ENCODE measurements around the gene ITGAD.

- TF ChIP-seq YY1 (IDR thresholded peaks at IDR 0.05; ENCODE audit: low read depth) (no peak), EP300 (IDR thresholded peaks at IDR 0.05; ENCODE audit: borderline replicate concordance) (no peak)
Observed at GRCh38 chr16:31371008-31371407, 22.1 kb upstream of the ITGAD start.

All from Ishikawa (cell line).